CD14-positive monocyte (primary cell): ENCODE results near the gene PIK3R6. TPM values are rescaled to one million over a fixed set of nuclear protein-coding genes. Genes with fewer than 3 reads are reported as not detected.

Experiments
- DNase-seq, 3 donors: peaks; one replicate each; pipeline ENCODE4 v3.0.0-alpha.2; 2011 to 2022
- H2AFZ ChIP-seq: 2 replicates; pipeline ENCODE4 v1.6.0; 2012; ENCODE audit warnings: mild to moderate bottlenecking, low read depth, low read length, inconsistent platforms; ENCODE audit not compliant: insufficient read depth, poor library complexity, severe bottlenecking
- H3K27ac ChIP-seq, 2 donors: 1 replicate in 1 of 2; 2 replicates in 1 of 2; pipeline ENCODE4 v1.5.1; 2012 to 2013; ENCODE audit warnings: low read length in 2 of 2, control low read depth in 1 of 2, inconsistent platforms in 1 of 2, low read depth in 1 of 2, mild to moderate bottlenecking in 1 of 2
- H3K27me3 ChIP-seq, 2 donors: one replicate each; pipeline versions ENCODE4 v1.6.0 to v1.6.1; 2011 to 2013; ENCODE audit warnings: low read length in 2 of 2; ENCODE audit not compliant: control insufficient read depth in 2 of 2, insufficient read depth in 2 of 2
- H3K36me3 ChIP-seq, 2 donors: replicated peaks in 1 of 2; 1 replicate in 1 of 2; 2 replicates in 1 of 2; pipeline versions ENCODE4 v1.5.1 to v1.6.1; 2012 to 2013; ENCODE audit warnings: low read length in 2 of 2, control low read depth in 1 of 2, inconsistent platforms in 1 of 2, mild to moderate bottlenecking in 1 of 2; ENCODE audit not compliant: insufficient read depth in 2 of 2, control insufficient read depth in 1 of 2
- H3K4me1 ChIP-seq, 2 donors: 1 replicate in 1 of 2; 2 replicates in 1 of 2; pipeline versions ENCODE4 v1.5.1 to v1.6.1; 2012 to 2013; ENCODE audit warnings: low read length in 2 of 2, control low read depth in 1 of 2, inconsistent platforms in 1 of 2, mild to moderate bottlenecking in 1 of 2, moderate library complexity in 1 of 2; ENCODE audit not compliant: insufficient read depth in 2 of 2, control insufficient read depth in 1 of 2
- H3K4me2 ChIP-seq: replicated peaks from 2 replicates; pipeline ENCODE3; 2012; ENCODE audit warnings: low read length, moderate library complexity, mild to moderate bottlenecking; ENCODE audit not compliant: poor library complexity, severe bottlenecking; ENCODE audit errors: extremely low read depth
- H3K4me3 ChIP-seq, 3 experiments: fragments of 200-600 bp in 1 of 3; sonication (generic) in 1 of 3; replicated peaks in 1 of 3; 1 replicate in 2 of 3; 2 replicates in 1 of 3; pipeline ENCODE4 v1.5.1; 2011 to 2013; ENCODE audit warnings: low read length in 3 of 3, mild to moderate bottlenecking in 3 of 3, control low read depth in 2 of 3, low read depth in 2 of 3, inconsistent platforms in 1 of 3, moderate library complexity in 1 of 3
- H3K79me2 ChIP-seq: 2 replicates; pipeline ENCODE4 v1.6.0; 2012; ENCODE audit warnings: mild to moderate bottlenecking, control low read depth, inconsistent platforms, low read length, moderate library complexity; ENCODE audit not compliant: insufficient read depth
- H3K9ac ChIP-seq: 2 replicates; pipeline ENCODE4 v1.6.0; 2017; ENCODE audit warnings: low read length, mild to moderate bottlenecking; ENCODE audit not compliant: insufficient read depth, poor library complexity, severe bottlenecking
- H3K9me3 ChIP-seq, 2 donors: replicated peaks in 1 of 2; 1 replicate in 1 of 2; 2 replicates in 1 of 2; pipeline versions ENCODE4 v1.5.1 to v1.6.1; 2012 to 2013; ENCODE audit warnings: low read length in 2 of 2, control low read depth in 1 of 2; ENCODE audit not compliant: control insufficient read depth in 1 of 2, insufficient read depth in 1 of 2
- H4K20me1 ChIP-seq: 2 replicates; pipeline ENCODE4 v1.6.0; 2012; ENCODE audit warnings: mild to moderate bottlenecking, low read length, control low read depth, moderate library complexity; ENCODE audit not compliant: insufficient read depth
- H3K27ac Mint-ChIP-seq, 7 donors: one replicate each; pipeline ENCODE4 v1.8.0; 2020; ENCODE audit warnings: mild to moderate bottlenecking in 7 of 7, mixed read lengths in 7 of 7, moderate library complexity in 6 of 7, inconsistent platforms in 2 of 7
- H3K27me3 Mint-ChIP-seq, 3 donors: one replicate each; pipeline ENCODE4 v1.8.0; 2021 to 2022; ENCODE audit warnings: low read depth in 3 of 3, mild to moderate bottlenecking in 3 of 3, mixed read lengths in 3 of 3, moderate library complexity in 3 of 3, inconsistent platforms in 1 of 3
- H3K36me3 Mint-ChIP-seq, 2 donors: one replicate each; pipeline ENCODE4 v1.8.0; 2020; ENCODE audit warnings: mixed read lengths in 2 of 2, inconsistent platforms in 1 of 2, mild to moderate bottlenecking in 1 of 2
- H3K4me1 Mint-ChIP-seq: one replicate; pipeline ENCODE4 v1.8.0; 2020; ENCODE audit warnings: mild to moderate bottlenecking, mixed read lengths
- H3K4me3 Mint-ChIP-seq, 2 donors: one replicate each; pipeline ENCODE4 v1.8.0; 2020; ENCODE audit warnings: mild to moderate bottlenecking in 2 of 2, mixed read lengths in 2 of 2, moderate library complexity in 1 of 2
- H3K9me3 Mint-ChIP-seq, 7 donors: one replicate each; pipeline ENCODE4 v1.8.0; 2020 to 2022; ENCODE audit warnings: mixed read lengths in 7 of 7, mild to moderate bottlenecking in 6 of 7, moderate library complexity in 6 of 7, inconsistent platforms in 2 of 7
- WGBS: methylation state at CpG from one replicate; pipeline ENCODE4 v1.1.5; 2013; ENCODE audit warnings: missing lambda C conversion rate; ENCODE audit not compliant: insufficient coverage; 5-methylcytosine and 5-hydroxymethylcytosine counted together
- intact Hi-C, 2 donors: fragments of 100-400 bp; cut with micrococcal nuclease; formaldehyde crosslinking; loops; one replicate each; pipeline versions ENCODE4 v1.15.0 to v1.15.1; 2023
- polyA plus RNA-seq, 3 donors: library from polyadenylated mRNA; depleted of rRNA in 1 of 3; unstranded in 2 of 3; stranded (reverse) in 1 of 3; fragments of 300-500 nt in 2 of 3; fragments of >200 nt in 1 of 3; fragmentation: Illumina TruSeq in 2 of 3; gene quantifications; 1 replicate in 2 of 3; 2 replicates in 1 of 3; pipeline ENCODE4 v1.2.3, GENCODE V29; 2012 to 2021
- TF ChIP-seq, protein P1 (sequence below): fragments of 200-600 bp; IDR thresholded peaks from one replicate; pipeline ENCODE4 v1.8.0; 2022; ENCODE audit warnings: antibody characterized with exemption, mild to moderate bottlenecking

The PIK3R6 gene
- polyA plus RNA-seq, 3 donors, result 3.6 to 23.3 (median 5.8) TPM

DNA sequence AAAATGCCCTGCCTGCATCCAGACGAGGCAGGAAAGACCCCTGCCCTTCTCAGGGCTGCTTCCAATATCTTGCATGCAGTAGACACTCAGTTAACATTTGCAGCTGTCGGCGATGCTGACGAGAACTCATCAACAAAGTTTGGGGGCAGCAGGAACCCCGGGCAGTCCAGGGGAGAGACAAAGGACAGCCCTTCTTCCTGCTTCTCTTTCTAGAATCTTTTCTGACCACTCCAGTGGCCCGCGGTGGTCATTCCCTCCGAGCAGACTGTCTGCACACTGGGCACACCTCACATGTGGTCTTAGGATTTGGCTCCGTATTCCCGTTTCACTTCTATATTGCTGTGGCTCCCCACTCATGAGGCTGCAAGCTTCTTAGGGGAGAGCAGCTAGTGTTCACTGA is 37.3 kb downstream of the PIK3R6 start:
- intact Hi-C loops, result no loop called here
- Histone ChIP-seq H3K27ac (no peak overlapping the region), H3K4me3 (no peak overlapping the region), H3K9ac (no peak overlapping the region), H2AFZ (no peak overlapping the region), H3K36me3 (peaks cover 22 to 70% of the 10 kb centered on the region in 2 donors), H3K4me2 (no peak overlapping the region), H3K4me1 (no peaks in the 10 kb centered on the region), H4K20me1 (no peaks in the 10 kb centered on the region), H3K9me3 (no peaks in the 10 kb centered on the region), H3K79me2 (no peaks in the 10 kb centered on the region), H3K27me3 (no peaks in the 10 kb centered on the region)
- TF ChIP-seq, protein P1, sequence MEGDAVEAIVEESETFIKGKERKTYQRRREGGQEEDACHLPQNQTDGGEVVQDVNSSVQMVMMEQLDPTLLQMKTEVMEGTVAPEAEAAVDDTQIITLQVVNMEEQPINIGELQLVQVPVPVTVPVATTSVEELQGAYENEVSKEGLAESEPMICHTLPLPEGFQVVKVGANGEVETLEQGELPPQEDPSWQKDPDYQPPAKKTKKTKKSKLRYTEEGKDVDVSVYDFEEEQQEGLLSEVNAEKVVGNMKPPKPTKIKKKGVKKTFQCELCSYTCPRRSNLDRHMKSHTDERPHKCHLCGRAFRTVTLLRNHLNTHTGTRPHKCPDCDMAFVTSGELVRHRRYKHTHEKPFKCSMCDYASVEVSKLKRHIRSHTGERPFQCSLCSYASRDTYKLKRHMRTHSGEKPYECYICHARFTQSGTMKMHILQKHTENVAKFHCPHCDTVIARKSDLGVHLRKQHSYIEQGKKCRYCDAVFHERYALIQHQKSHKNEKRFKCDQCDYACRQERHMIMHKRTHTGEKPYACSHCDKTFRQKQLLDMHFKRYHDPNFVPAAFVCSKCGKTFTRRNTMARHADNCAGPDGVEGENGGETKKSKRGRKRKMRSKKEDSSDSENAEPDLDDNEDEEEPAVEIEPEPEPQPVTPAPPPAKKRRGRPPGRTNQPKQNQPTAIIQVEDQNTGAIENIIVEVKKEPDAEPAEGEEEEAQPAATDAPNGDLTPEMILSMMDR, result no peak
- no peak for DNase-seq
- H3K36me3 Mint-ChIP-seq, result peaks cover 40 to 48% of the 10 kb centered on the region in 2 donors
- peaks cover 0 to 2% (median under 1%) of the 10 kb centered on the region in 7 donors for H3K9me3 Mint-ChIP-seq
- no peaks in the 10 kb centered on the region for H3K27me3 Mint-ChIP-seq
- no peak overlapping the region for H3K27ac Mint-ChIP-seq
- WGBS, result 98% methylated on average over 10 of the region's 10 CpGs
- H3K4me1 Mint-ChIP-seq, result no peaks in the 10 kb centered on the region
- no peak overlapping the region for H3K4me3 Mint-ChIP-seq

DNA sequence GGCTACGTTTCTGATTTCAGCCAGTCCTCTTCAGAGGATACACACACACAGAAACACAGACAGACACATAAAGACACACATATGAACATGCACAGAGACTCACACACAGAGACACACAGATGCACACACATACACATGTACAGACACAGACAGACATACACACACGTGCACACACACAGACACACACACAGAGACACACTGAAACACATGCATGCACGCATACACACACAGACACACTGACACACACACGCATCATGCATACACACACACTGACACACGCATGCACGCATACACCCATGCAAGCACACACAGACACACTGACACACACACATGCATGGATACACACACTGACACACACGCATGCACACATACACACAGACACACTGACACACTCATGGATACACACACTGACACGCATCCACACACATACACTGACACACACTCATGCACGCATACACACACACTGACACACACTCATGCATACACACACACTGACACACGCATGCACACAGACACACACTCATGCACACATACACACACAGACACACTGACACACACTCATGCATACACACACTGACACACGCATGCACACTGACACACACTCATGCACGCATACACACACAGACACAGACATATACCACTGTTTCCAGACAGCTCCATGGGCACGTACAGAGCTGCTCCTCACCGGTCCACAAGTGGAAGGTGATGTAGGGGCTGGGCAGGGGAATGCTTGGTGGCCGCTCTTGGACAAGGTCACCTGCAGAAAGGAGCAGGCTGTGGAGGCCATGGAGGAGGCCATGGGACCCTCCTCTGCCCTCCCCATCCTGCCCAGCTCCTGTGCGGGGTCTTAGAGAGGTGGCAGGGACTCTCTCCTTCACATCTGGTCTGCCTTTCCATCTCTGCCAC is 38.2 kb downstream of the PIK3R6 start:
- H2AFZ ChIP-seq, result no peak overlapping the region
- no peaks in the 10 kb centered on the region for H3K27me3 Mint-ChIP-seq
- H3K9me3 Mint-ChIP-seq, result peaks cover 0 to 8% (median 4%) of the 10 kb centered on the region in 7 donors
- no peaks in the 10 kb centered on the region for H3K9me3 ChIP-seq
- no peaks in the 10 kb centered on the region for H3K27me3 ChIP-seq
- H3K36me3 Mint-ChIP-seq, result peaks cover 39 to 44% of the 10 kb centered on the region in 2 donors
- DNase-seq, result no peak
- H3K4me1 Mint-ChIP-seq, result no peaks in the 10 kb centered on the region
- H3K79me2 ChIP-seq, result no peaks in the 10 kb centered on the region
- no peak overlapping the region for H3K9ac ChIP-seq
- TF ChIP-seq, protein P1, result no peak
- intact Hi-C loops, result no loop called here
- no peak overlapping the region for H3K27ac Mint-ChIP-seq
- H3K36me3 ChIP-seq, result peaks cover 16 to 70% of the 10 kb centered on the region in 2 donors
- no peak overlapping the region for H3K27ac ChIP-seq
- H4K20me1 ChIP-seq, result no peaks in the 10 kb centered on the region
- H3K4me2 ChIP-seq, result no peak overlapping the region
- no peak overlapping the region for H3K4me3 Mint-ChIP-seq
- WGBS, result 95% methylated on average over 12 of the region's 16 CpGs
- H3K4me1 ChIP-seq, result no peaks in the 10 kb centered on the region
- H3K4me3 ChIP-seq, result no peak overlapping the region
